CD4-positive, alpha-beta memory T cell (primary cell): ENCODE results near the gene TMEM106C. TPM values are rescaled to one million over a fixed set of nuclear protein-coding genes. Genes with fewer than 3 reads are reported as not detected.

Experiments used
- CTCF ChIA-PET: fragments of 350-600 bp; sonication (Branson Sonifier 250); formaldehyde crosslinking; loops from one replicate; lab custom pipeline; 2021; ENCODE audit warnings: inconsistent platforms; ENCODE audit not compliant: partially characterized antibody; lab: Charles Lee
- POLR2A ChIA-PET: fragments of 350-600 bp; sonication (Branson Sonifier 250); formaldehyde crosslinking; loops from one replicate; lab custom pipeline; 2021; ENCODE audit not compliant: partially characterized antibody; lab: Charles Lee
- DNase-seq, 5 donors: peaks; one replicate each; pipeline versions ENCODE4 v3.0.0 to v3.0.0-alpha.2; 2020 to 2022; ENCODE audit warnings: mixed read lengths in 1 of 5
- H3K27ac ChIP-seq: one replicate; pipeline ENCODE4 v1.7.0; 2013; ENCODE audit warnings: low read depth, low read length
- H3K27me3 ChIP-seq: 2 replicates; pipeline ENCODE4 v1.7.0; 2013; ENCODE audit warnings: mild to moderate bottlenecking, low read length, moderate library complexity; ENCODE audit not compliant: insufficient read depth
- H3K36me3 ChIP-seq: 2 replicates; pipeline ENCODE4 v1.7.0; 2013; ENCODE audit warnings: mild to moderate bottlenecking, low read length, moderate library complexity; ENCODE audit not compliant: insufficient read depth
- H3K4me1 ChIP-seq: 2 replicates; pipeline ENCODE4 v1.7.0; 2013; ENCODE audit warnings: mild to moderate bottlenecking, low read length, moderate library complexity; ENCODE audit not compliant: insufficient read depth
- H3K4me3 ChIP-seq, 2 donors: one replicate each; pipeline ENCODE4 v1.7.0; 2013; ENCODE audit warnings: low read length in 2 of 2, mild to moderate bottlenecking in 1 of 2
- H3K9me3 ChIP-seq, 2 donors: one replicate each; pipeline ENCODE4 v1.7.0; 2013; ENCODE audit warnings: low read length in 2 of 2, control low read depth in 1 of 2; ENCODE audit not compliant: control insufficient read depth in 1 of 2
- H3K27ac Mint-ChIP-seq, 7 donors: one replicate each; pipeline ENCODE4 v1.8.0; 2020 to 2021; ENCODE audit warnings: mixed read lengths in 7 of 7, mild to moderate bottlenecking in 6 of 7, inconsistent platforms in 3 of 7, moderate library complexity in 3 of 7
- H3K27me3 Mint-ChIP-seq, 2 donors: one replicate each; pipeline ENCODE4 v1.8.0; 2020 to 2021; ENCODE audit warnings: mixed read lengths in 2 of 2
- H3K36me3 Mint-ChIP-seq, 2 donors: one replicate each; pipeline ENCODE4 v1.8.0; 2020 to 2021; ENCODE audit warnings: mixed read lengths in 2 of 2, inconsistent platforms in 1 of 2, mild to moderate bottlenecking in 1 of 2
- H3K4me1 Mint-ChIP-seq, 4 donors: one replicate each; pipeline ENCODE4 v1.8.0; 2020 to 2021; ENCODE audit warnings: mixed read lengths in 4 of 4, mild to moderate bottlenecking in 1 of 4
- H3K4me3 Mint-ChIP-seq, 8 donors: one replicate each; pipeline ENCODE4 v1.8.0; 2020 to 2021; ENCODE audit warnings: mixed read lengths in 8 of 8, mild to moderate bottlenecking in 7 of 8, moderate library complexity in 6 of 8, inconsistent platforms in 3 of 8
- H3K9me3 Mint-ChIP-seq, 8 donors: one replicate each; pipeline ENCODE4 v1.8.0; 2020 to 2021; ENCODE audit warnings: mixed read lengths in 8 of 8, mild to moderate bottlenecking in 5 of 8, inconsistent platforms in 3 of 8, moderate library complexity in 1 of 8
- intact Hi-C: fragments of 100-400 bp; cut with micrococcal nuclease; formaldehyde crosslinking; loops from one replicate; pipeline ENCODE4 v1.15.1; 2023
- polyA plus RNA-seq, 2 donors: library from polyadenylated mRNA; unstranded; fragments of 300-500 nt; fragmentation: Illumina TruSeq; gene quantifications; one replicate each; pipeline ENCODE4 v1.2.3, GENCODE V29; 2021
- total RNA-seq, 2 experiments: library from RNA; stranded (reverse); gene quantifications; one replicate each; pipeline ENCODE4 v1.2.3, GENCODE V29; 2021

TMEM106C gene
- total and polyA plus RNA-seq, 4 experiments from 2014 or later = 42.5 to 77.4 (median 44.6) TPM

GRCh38 chr12:48015954-48016353 is 52.6 kb downstream of the TMEM106C start:
- Mint-ChIP-seq H3K27ac (no peak overlapping the region), H3K4me1 (no peaks in the 10 kb centered on the region), H3K9me3 (no peaks in the 10 kb centered on the region), H3K4me3 (no peak overlapping the region), H3K27me3 (peaks cover 17 to 24% of the 10 kb centered on the region in 2 donors), H3K36me3 (no peaks in the 10 kb centered on the region)
- intact Hi-C loops = no loop called here
- ChIA-PET CTCF (no interaction called here), POLR2A (no interaction called here)
- Histone ChIP-seq H3K36me3 (no peaks in the 10 kb centered on the region), H3K4me1 (no peaks in the 10 kb centered on the region), H3K4me3 (no peak overlapping the region), H3K27ac (no peak overlapping the region), H3K9me3 (no peaks in the 10 kb centered on the region), H3K27me3 (no peaks in the 10 kb centered on the region)
- no peak for DNase-seq

- Mint-ChIP-seq H3K9me3 (no peaks in the 10 kb centered on the region), H3K36me3 (no peaks in the 10 kb centered on the region), H3K4me1 (no peaks in the 10 kb centered on the region), H3K27me3 (peaks cover 18 to 19% of the 10 kb centered on the region in 2 donors), H3K4me3 (no peak overlapping the region), H3K27ac (no peak overlapping the region)
- H3K4me1 ChIP-seq = no peaks in the 10 kb centered on the region
- no peak for DNase-seq
- POLR2A ChIA-PET = no interaction called here
- CTCF ChIA-PET = no interaction called here
- intact Hi-C loops = no loop called here
- H3K36me3 ChIP-seq = no peaks in the 10 kb centered on the region
- H3K27me3 ChIP-seq = no peaks in the 10 kb centered on the region
- H3K4me3 ChIP-seq = no peak overlapping the region
- H3K9me3 ChIP-seq = no peaks in the 10 kb centered on the region
- no peak overlapping the region for H3K27ac ChIP-seq
Measured at GRCh38 chr12:48016373-48017020, 53.1 kb downstream of the TMEM106C start.

GRCh38 chr12:48017496-48017895 is 54.1 kb downstream of the TMEM106C start:
- H3K9me3 Mint-ChIP-seq = no peaks in the 10 kb centered on the region
- H3K36me3 Mint-ChIP-seq = no peaks in the 10 kb centered on the region
- no peak overlapping the region for H3K27ac ChIP-seq
- no peaks in the 10 kb centered on the region for H3K9me3 ChIP-seq
- H3K36me3 ChIP-seq = no peaks in the 10 kb centered on the region
- intact Hi-C loops = no loop called here
- no peaks in the 10 kb centered on the region for H3K4me1 ChIP-seq
- H3K4me3 Mint-ChIP-seq = no peak overlapping the region
- H3K27me3 ChIP-seq = peaks cover 3% of the 10 kb centered on the region
- H3K27me3 Mint-ChIP-seq = peaks cover 23 to 24% of the 10 kb centered on the region in 2 donors
- CTCF ChIA-PET = no interaction called here
- DNase-seq = no peak
- H3K4me3 ChIP-seq = no peak overlapping the region
- no peaks in the 10 kb centered on the region for H3K4me1 Mint-ChIP-seq
- no peak overlapping the region for H3K27ac Mint-ChIP-seq
- POLR2A ChIA-PET = no interaction called here

GRCh38 chr12:48017921-48018617 is 54.7 kb downstream of the TMEM106C start:
- ChIA-PET POLR2A (no interaction called here), CTCF (no interaction called here)
- DNase-seq = no peak
- H3K27ac ChIP-seq = no peak overlapping the region
- no peaks in the 10 kb centered on the region for H3K4me1 Mint-ChIP-seq
- H3K9me3 ChIP-seq = no peaks in the 10 kb centered on the region
- H3K36me3 Mint-ChIP-seq = no peaks in the 10 kb centered on the region
- H3K4me3 Mint-ChIP-seq = no peak overlapping the region
- H3K9me3 Mint-ChIP-seq = no peaks in the 10 kb centered on the region
- no peak overlapping the region for H3K4me3 ChIP-seq
- peaks cover 23 to 25% of the 10 kb centered on the region in 2 donors for H3K27me3 Mint-ChIP-seq
- H3K4me1 ChIP-seq = no peaks in the 10 kb centered on the region
- H3K27me3 ChIP-seq = peaks cover 3% of the 10 kb centered on the region
- intact Hi-C loops = no loop called here
- no peak overlapping the region for H3K27ac Mint-ChIP-seq
- no peaks in the 10 kb centered on the region for H3K36me3 ChIP-seq

Other genes starting within 250 kb of the TMEM106C start
- not detected for gene ENDOU, start 238.1 kb upstream of the TMEM106C start, total RNA-seq
- not detected for gene ENDOU, start 238.1 kb upstream of the TMEM106C start, polyA plus RNA-seq
- gene RAPGEF3, start 204.7 kb upstream of the TMEM106C start, total RNA-seq = under 1 TPM; 0.15 to 0.39 TPM
- gene RAPGEF3, start 204.7 kb upstream of the TMEM106C start, polyA plus RNA-seq = under 1 TPM in 1 of 2 donors, not detected in 1; 0.14 TPM
- 10 to 100 TPM; 12.1 to 12.3 TPM for gene SLC48A1, start 190.4 kb upstream of the TMEM106C start, total RNA-seq
- gene SLC48A1, start 190.4 kb upstream of the TMEM106C start, polyA plus RNA-seq = 1 to 10 TPM; 8.7 to 9.0 TPM
- 100 to 1,000 TPM; 139 to 142 TPM for gene HDAC7, start 143.7 kb upstream of the TMEM106C start, total RNA-seq
- gene HDAC7, start 143.7 kb upstream of the TMEM106C start, polyA plus RNA-seq = 10 to 100 TPM in 1 of 2 donors, 1 to 10 TPM in 1; 7.9 to 26.8 TPM
- gene VDR, start 58.6 kb upstream of the TMEM106C start, total RNA-seq = 1 to 10 TPM; 1.6 to 3.2 TPM
- gene VDR, start 58.6 kb upstream of the TMEM106C start, polyA plus RNA-seq = under 1 TPM; 0.37 to 0.45 TPM
- gene COL2A1, start 40.9 kb downstream of the TMEM106C start, total RNA-seq = not detected
- not detected for gene COL2A1, start 40.9 kb downstream of the TMEM106C start, polyA plus RNA-seq
- 10 to 100 TPM; 28.7 to 35.1 TPM for gene SENP1, start 142.5 kb downstream of the TMEM106C start, total RNA-seq
- 1 to 10 TPM; 6.1 to 10.0 TPM for gene SENP1, start 142.5 kb downstream of the TMEM106C start, polyA plus RNA-seq
- gene PFKM, start 155.8 kb downstream of the TMEM106C start, total RNA-seq = 10 to 100 TPM; 13.6 to 14.6 TPM
- gene PFKM, start 155.8 kb downstream of the TMEM106C start, polyA plus RNA-seq = 1 to 10 TPM; 7.8 to 8.3 TPM
- 10 to 100 TPM; 61.0 to 64.6 TPM for gene ASB8, start 193.9 kb downstream of the TMEM106C start, total RNA-seq
- gene ASB8, start 193.9 kb downstream of the TMEM106C start, polyA plus RNA-seq = 10 to 100 TPM; 63.1 to 64.1 TPM
- under 1 TPM; 0.42 to 0.47 TPM for gene CCDC184, start 220.0 kb downstream of the TMEM106C start, total RNA-seq
- under 1 TPM in 1 of 2 donors, not detected in 1; 0.15 TPM for gene CCDC184, start 220.0 kb downstream of the TMEM106C start, polyA plus RNA-seq
- gene OR10AD1, start 239.7 kb downstream of the TMEM106C start, total RNA-seq = not detected
- not detected for gene OR10AD1, start 239.7 kb downstream of the TMEM106C start, polyA plus RNA-seq